Activated CD4-positive, alpha-beta T cell treated with anti-CD3 and anti-CD28 coated beads for 24 hours (primary cell): ENCODE measurements around the gene SMAP1.

Experiments
- DNase-seq, 2 donors: peaks; one replicate each; pipeline ENCODE4 v3.0.0-alpha.2; 2020; ENCODE audit warnings: low read depth in 2 of 2

The SMAP1 gene

GRCh38 chr6:70667711-70668498 is at the start of gene SMAP1:
Gene SMAP1, plus strand, starts transcription at chr6:70667883. Its CDS starts 141 bp downstream, at chr6:70668024.
- DNase-seq = peak; percentile 93 to 97

- no peak for DNase-seq
These were observed 46.9 kb upstream of the SMAP1 start for GRCh38 chr6:70620746-70621145.

GRCh38 chr6:70622461-70622860 is 45.2 kb upstream of the SMAP1 start:
- no peak for DNase-seq

GRCh38 chr6:70625436-70625835 is 42.2 kb upstream of the SMAP1 start:
- DNase-seq = no peak

GRCh38 chr6:70627500-70628254 is 40.0 kb upstream of the SMAP1 start:
- DNase-seq = no peak

GRCh38 chr6:70629929-70630328 is 37.8 kb upstream of the SMAP1 start:
- DNase-seq = no peak

GRCh38 chr6:70633870-70634269 is 33.8 kb upstream of the SMAP1 start:
- no peak for DNase-seq

GRCh38 chr6:70636596-70636995 is 31.1 kb upstream of the SMAP1 start:
- no peak for DNase-seq

- no peak for DNase-seq
These were observed 29.2 kb upstream of the SMAP1 start for GRCh38 chr6:70638468-70638867.

- DNase-seq = peak in 1 of 2 donors; percentile 23
These were observed 16.3 kb upstream of the SMAP1 start for GRCh38 chr6:70651326-70651905.

GRCh38 chr6:70652216-70652615 is 15.5 kb upstream of the SMAP1 start:
- no peak for DNase-seq

- DNase-seq = no peak
These were observed 10.0 kb upstream of the SMAP1 start for GRCh38 chr6:70657706-70658105.

GRCh38 chr6:70663881-70664466 is 3.7 kb upstream of the SMAP1 start:
- DNase-seq = no peak

GRCh38 chr6:70666706-70667105 is 977 bp upstream of the SMAP1 start:
- DNase-seq = no peak

- DNase-seq = no peak
These were observed 400 bp upstream of the SMAP1 start for GRCh38 chr6:70667256-70667710.

GRCh38 chr6:70668499-70668812 is 773 bp downstream of the SMAP1 start:
- DNase-seq = no peak

- DNase-seq = no peak
These were observed 1.4 kb downstream of the SMAP1 start for GRCh38 chr6:70669133-70669532.

GRCh38 chr6:70672549-70672948 is 4.9 kb downstream of the SMAP1 start:
- no peak for DNase-seq

GRCh38 chr6:70673054-70673453 is 5.4 kb downstream of the SMAP1 start:
- DNase-seq = no peak

- no peak for DNase-seq
These were observed 5.9 kb downstream of the SMAP1 start for GRCh38 chr6:70673601-70674000.

- no peak for DNase-seq
These were observed 8.1 kb downstream of the SMAP1 start for GRCh38 chr6:70675822-70676221.

- no peak for DNase-seq
These were observed 9.1 kb downstream of the SMAP1 start for GRCh38 chr6:70676821-70677220.
